G401.6 (cell line): ENCODE data around the gene USP36.
"Not testable (repeated sequence)": the region's sequence is repeated elsewhere in the genome, so short reads cannot be mapped to it uniquely, and the experiment has no call there.

Experiments used
- FAIRE-seq: peaks from 2 replicates; lab custom pipeline; 2012; peaks lifted over from hg19 to GRCh38; lab: Jason Lieb, UNC

USP36 gene

GRCh38 chr17:78764871-78765270, 75.7 kb downstream of the USP36 start:
- no peak for FAIRE-seq

GRCh38 chr17:78763561-78763960, 77.1 kb downstream of the USP36 start:
- FAIRE-seq, result no peak

- no peak for FAIRE-seq
Measured at GRCh38 chr17:78761789-78762406, 78.7 kb downstream of the USP36 start.

DNA sequence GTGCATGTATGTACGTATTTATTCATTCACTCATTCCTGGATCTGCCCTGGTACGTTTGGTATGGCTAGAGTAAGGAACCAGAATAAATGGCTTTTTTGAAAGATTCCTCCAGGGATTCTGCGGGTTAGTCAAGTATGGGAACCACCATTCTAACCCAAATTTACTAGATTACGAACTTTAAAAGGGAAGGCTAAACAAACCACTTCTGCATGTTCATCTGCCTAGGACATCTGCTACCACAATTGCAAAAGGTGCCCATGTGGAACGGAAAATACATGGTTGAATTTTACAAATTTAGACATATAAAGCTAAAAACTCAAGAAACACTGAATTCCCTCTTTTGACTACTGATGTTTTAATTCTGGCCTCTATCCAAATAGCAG, 80.7 kb downstream of the USP36 start:
- no peak for FAIRE-seq

DNA sequence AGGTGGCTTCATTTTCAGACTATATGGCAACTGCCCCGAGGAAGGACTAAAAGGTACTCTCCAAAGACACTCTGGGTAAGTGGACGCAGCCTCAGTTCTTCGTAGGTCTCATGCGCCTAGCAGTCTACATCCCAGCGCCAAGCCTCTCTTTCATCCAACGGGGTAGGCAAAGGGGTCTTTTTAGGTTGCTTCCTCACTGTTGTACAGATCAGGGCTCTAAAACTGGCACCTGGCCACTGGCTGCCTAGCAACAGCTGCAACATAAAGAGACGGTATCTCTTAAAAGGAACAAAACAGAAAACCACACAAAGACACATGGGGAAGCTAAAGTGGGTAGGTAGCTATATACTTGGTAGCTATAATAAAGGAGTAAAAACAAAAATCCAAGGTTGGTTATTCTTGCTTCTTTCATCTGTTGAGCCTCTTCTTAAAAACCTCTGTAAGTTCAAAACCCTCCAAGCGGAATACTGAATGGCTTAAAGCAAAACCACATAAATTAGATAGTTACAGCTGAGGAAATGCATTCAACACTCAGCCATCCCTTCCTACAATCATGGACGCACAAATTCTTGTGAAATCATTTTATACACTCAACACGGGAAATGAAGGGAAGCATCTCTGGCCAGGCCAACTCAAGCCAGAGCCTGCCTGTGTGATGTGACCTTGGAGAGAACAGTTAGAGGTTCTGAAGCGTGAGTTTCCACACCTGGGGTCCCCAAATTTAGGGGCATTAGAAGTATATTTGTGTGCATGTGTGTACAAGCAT, 81.2 kb downstream of the USP36 start:
- FAIRE-seq, result no peak

DNA sequence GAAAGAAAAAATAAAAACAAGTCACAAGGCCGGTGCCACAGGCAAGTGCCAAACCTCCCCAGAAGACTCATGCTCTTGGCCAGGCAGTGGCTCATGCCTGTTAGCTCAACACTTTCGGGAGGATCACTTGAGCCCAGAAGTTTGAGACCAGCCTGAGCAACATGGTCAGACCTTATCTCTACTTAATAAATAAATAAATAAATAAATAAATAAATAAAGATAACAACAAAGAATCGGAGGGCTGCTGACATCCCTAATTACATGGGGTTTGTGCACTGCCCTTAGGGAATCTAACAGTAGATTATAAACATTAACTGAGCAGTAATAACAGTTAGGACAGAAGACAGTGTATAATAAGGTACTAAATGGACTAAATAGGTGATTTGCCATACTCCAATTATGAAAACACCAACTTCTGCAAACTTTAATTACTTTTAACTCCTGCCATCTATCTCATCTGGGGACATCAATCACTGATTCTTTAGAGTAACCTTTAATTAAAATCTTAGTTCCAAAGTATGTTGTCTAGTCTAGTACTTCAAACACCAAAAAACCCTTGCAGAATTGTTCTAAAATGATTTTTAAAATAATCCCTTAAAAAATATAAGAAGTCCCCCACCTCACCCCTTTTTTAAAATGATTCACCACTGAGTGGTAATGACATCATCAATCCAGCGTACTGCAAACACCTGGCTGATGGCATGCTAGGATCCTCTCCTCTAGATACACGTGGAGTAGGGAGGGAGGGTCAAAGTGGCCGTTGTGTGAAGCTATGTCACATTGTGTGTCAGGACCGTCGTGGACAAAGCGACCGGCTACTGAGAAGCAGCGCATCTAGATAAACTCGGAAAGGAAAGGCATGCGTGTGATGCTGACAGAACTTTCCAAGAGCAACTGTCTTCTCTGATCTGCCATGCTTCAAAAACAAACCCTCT, 87.0 kb downstream of the USP36 start:
- no peak for FAIRE-seq

DNA sequence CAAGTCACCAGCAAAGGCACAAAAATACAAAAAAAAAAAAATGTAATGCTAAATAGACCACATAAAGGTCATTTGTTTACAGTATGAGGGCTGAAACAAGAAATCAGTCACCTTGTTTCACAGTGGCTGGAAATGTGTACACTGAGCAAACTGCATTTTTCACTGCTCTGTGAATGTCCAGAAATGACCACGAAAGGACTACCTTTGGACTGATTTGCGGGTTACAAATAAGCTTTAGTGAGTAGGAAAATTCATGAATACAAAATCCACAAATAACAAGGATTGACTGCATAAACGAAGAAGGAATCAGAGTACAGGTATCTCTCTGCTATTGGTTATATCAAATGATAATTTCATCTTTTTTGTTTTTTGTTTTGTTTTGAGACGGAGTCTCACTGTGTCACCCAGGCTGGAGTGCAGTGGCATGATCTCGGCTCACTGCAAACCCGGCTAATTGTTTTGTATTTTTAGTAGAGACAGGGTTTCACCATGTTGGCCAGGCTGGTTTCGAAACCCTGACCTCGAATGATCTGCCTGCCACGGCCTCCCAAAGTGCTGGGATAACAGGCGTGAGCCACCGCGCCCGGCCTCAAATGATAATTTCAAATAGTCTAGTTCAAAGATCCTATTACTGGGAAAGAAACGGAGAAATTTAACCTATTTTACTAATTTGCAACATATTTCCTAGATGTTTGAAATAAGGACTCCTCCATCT, 89.0 kb downstream of the USP36 start:
- FAIRE-seq, result no peak

DNA sequence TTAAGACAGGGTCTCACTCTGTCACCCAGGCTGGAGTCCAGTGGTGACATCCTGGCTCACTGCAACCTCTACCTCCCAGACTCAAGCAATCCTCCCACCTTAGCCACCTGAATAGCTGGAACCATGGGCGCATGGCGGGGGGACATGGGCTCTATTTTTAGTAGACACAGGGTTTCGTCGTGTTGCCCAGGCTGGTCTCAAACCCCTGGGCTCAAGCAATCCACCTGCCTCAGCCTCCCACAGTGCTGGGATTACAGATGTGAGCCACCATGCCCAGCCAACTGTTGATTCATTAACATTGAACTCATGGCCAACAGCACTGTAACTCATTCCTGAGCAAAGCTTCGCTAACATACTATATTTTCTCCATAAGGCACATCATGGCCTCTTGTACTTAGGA, 89.6 kb downstream of the USP36 start:
- not testable (repeated sequence) for FAIRE-seq

DNA sequence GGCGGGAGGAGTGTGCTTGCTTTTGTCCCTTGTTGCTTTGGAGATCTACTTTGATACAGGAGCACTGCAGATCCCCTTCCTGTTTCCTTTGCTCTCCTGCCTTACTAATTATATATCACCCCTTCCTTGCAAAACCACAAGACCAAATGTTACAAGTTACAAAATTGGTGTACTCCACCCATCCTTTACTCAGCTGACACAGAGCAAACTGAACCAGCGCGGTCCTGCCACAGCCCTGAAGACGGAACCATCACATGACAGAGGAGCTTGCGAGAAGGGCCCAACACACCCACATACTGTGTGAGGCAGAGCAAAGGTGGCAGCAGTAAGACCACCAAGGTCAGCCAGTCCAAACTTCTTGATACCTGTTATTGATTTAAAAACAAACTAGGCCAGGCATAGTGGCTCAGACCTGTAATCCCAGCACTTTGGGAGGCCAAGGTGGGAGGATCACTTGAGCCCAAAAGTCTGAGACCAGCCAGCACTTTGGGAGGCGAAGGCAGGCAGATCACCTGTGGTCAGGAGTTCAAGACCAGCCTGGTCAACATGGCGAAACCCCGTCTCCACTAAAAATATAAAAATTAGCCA, 91.8 kb downstream of the USP36 start:
- no peak for FAIRE-seq

DNA sequence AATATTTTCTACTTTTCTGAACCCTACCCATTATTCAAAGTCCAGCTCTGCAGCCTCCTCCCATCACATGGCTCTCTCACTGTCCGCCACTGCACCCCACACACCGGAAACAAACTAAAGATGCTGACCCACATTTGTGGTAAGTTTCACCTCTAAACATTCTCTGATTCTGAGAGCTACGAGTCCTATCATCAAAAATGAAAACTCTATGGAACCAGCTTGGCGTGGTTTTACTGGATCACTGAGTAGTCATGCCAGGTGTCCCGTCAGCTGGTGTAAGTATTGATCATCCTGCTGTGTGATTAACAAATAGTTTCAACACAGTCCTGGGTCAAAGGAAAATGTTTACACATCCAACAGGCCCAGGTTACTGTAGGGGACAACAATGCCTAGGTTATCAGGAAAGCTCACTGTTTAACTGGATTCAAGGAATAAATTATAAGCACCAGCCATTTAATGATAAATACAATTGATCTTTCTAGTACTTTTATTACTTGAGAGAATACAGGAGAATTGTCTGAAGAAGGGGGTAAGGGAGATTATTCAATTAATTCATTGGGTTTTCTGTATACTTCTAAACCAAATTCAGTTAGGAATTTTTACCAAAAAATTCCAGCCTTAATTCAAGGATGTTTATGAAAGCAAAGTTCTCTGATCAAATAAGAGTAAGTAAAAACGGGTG, 92.4 kb downstream of the USP36 start:
- no peak for FAIRE-seq

GRCh38 chr17:78747488-78747887, 93.1 kb downstream of the USP36 start:
- no peak for FAIRE-seq

DNA sequence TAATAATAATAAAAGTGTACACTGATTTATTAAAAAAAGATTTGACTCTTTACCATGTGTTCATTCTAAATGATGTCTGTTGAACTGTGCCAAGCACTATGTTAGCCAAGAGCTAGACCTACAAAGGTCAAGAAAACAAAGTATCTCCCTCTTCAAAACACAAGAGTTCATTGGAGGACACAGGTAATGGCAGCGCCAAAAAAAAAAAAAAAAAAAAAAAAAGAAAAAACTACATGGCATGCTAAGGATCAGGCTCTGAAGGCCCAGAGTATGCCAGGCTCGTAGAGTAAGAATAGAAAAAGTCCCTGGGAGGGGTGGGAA, 93.7 kb downstream of the USP36 start:
- no peak for FAIRE-seq

DNA sequence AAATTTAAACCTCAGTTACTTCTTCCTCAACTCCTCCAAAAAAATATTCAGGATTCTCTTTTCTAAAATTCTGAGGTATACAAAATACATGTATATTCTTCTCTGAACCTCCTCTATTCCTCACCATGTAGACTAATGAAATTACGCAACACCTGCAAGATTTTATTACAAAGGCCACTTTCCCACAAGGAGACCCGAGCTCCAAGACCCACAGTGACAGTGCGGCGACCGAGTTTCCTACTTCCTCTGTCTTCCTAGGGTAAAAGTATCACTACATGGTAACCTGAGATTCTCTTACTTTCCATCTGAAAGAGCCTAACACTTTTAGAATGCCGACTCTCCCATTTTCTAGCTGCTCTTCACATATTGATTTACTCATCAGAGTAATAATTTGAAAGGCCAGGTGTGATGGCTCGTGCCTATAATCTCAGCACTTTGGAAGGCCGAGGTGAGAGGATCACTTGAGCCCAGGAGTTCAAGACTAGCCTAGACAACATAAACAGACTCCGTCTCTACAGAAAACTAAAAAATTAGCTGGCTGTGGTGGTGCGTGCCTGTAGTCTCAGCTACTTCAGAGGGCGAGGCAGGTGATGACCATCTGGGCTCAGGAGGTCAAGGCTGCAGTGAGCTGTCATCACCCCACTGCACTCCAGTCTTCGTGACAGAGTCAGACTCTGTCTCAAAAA, 94.2 kb downstream of the USP36 start:
- FAIRE-seq, result no peak
